Mesenchymal stem cell (in vitro differentiated cells and primary cell): Measurements from ENCODE around the gene KCNH1.

Source experiments
- DNase-seq: peaks from one replicate; pipeline ENCODE4 v3.0.0-alpha.2; 2013
- H2AFZ ChIP-seq: one replicate; pipeline ENCODE4 v1.6.1; 2013; ENCODE audit warnings: low read depth, mild to moderate bottlenecking, control low read depth, inconsistent platforms, low read length, moderate library complexity
- H2AK5ac ChIP-seq: 2 replicates; pipeline ENCODE4 v1.6.1; 2013; ENCODE audit warnings: low read length, moderate library complexity, mild to moderate bottlenecking, inconsistent platforms; ENCODE audit not compliant: severe bottlenecking
- H2BK120ac ChIP-seq: one replicate; pipeline ENCODE4 v1.6.1; 2013; ENCODE audit warnings: low read depth, mild to moderate bottlenecking, inconsistent platforms, low read length, moderate library complexity
- H2BK12ac ChIP-seq, 2 experiments: one replicate each; pipeline ENCODE4 v1.6.1; 2013; ENCODE audit warnings: inconsistent platforms in 2 of 2, low read length in 2 of 2, mild to moderate bottlenecking in 2 of 2, moderate library complexity in 2 of 2, control low read depth in 1 of 2
- H2BK15ac ChIP-seq: one replicate; pipeline ENCODE4 v1.6.1; 2013; ENCODE audit warnings: mild to moderate bottlenecking, low read depth, inconsistent platforms; ENCODE audit not compliant: poor library complexity, severe bottlenecking
- H2BK5ac ChIP-seq: 2 replicates; pipeline ENCODE4 v1.6.1; 2013; ENCODE audit warnings: low read depth, mild to moderate bottlenecking, low read length, control low read depth, inconsistent platforms; ENCODE audit not compliant: poor library complexity, severe bottlenecking
- H3K14ac ChIP-seq, 2 experiments: one replicate each; pipeline ENCODE4 v1.6.1; 2013; ENCODE audit warnings: inconsistent platforms in 2 of 2, low read length in 2 of 2, control low read depth in 1 of 2, mild to moderate bottlenecking in 1 of 2, moderate library complexity in 1 of 2
- H3K18ac ChIP-seq, 2 experiments: one replicate each; pipeline ENCODE4 v1.6.1; 2013; ENCODE audit warnings: inconsistent platforms in 2 of 2, low read length in 2 of 2, control low read depth in 1 of 2, low read depth in 1 of 2, mild to moderate bottlenecking in 1 of 2
- H3K23ac ChIP-seq, 2 experiments: one replicate each; pipeline ENCODE4 v1.6.1; 2013; ENCODE audit warnings: inconsistent platforms in 2 of 2, low read length in 2 of 2, mild to moderate bottlenecking in 2 of 2, moderate library complexity in 2 of 2, control low read depth in 1 of 2
- H3K27ac ChIP-seq: 2 replicates; pipeline ENCODE4 v1.5.1; 2013; ENCODE audit warnings: mild to moderate bottlenecking, moderate library complexity, low read length, control low read depth, inconsistent platforms; ENCODE audit not compliant: poor library complexity, severe bottlenecking
- H3K27me3 ChIP-seq, 2 experiments: 2 replicates each; pipeline versions ENCODE4 v1.6.1 to v1.7.0; 2013; ENCODE audit warnings: low read length in 2 of 2, mild to moderate bottlenecking in 2 of 2, moderate library complexity in 2 of 2, control low read depth in 1 of 2, inconsistent platforms in 1 of 2; ENCODE audit not compliant: control insufficient read depth in 1 of 2, insufficient read depth in 1 of 2
- H3K36me3 ChIP-seq, 2 experiments: 2 replicates each; pipeline versions ENCODE4 v1.6.1 to v1.7.0; 2013; ENCODE audit warnings: low read length in 2 of 2, control low read depth in 1 of 2, inconsistent platforms in 1 of 2, low read depth in 1 of 2, mild to moderate bottlenecking in 1 of 2; ENCODE audit not compliant: insufficient read depth in 2 of 2, control insufficient read depth in 1 of 2
- H3K4ac ChIP-seq, 2 experiments: one replicate each; pipeline ENCODE4 v1.6.1; 2013; ENCODE audit warnings: inconsistent platforms in 2 of 2, low read length in 2 of 2, mild to moderate bottlenecking in 2 of 2, moderate library complexity in 2 of 2, control low read depth in 1 of 2, low read depth in 1 of 2
- H3K4me1 ChIP-seq: 2 replicates; pipeline ENCODE4 v1.6.1; 2013; ENCODE audit warnings: low read depth, low read length, control low read depth; ENCODE audit not compliant: control insufficient read depth, insufficient read depth
- H3K4me2 ChIP-seq: 2 replicates; pipeline ENCODE4 v1.6.1; 2013; ENCODE audit warnings: low read length, mild to moderate bottlenecking, inconsistent platforms; ENCODE audit not compliant: poor library complexity, severe bottlenecking
- H3K4me3 ChIP-seq, 2 experiments: 2 replicates each; pipeline versions ENCODE4 v1.5.1 to v1.7.0; 2013; ENCODE audit warnings: low read length in 2 of 2, mild to moderate bottlenecking in 2 of 2, control low read depth in 1 of 2, low read depth in 1 of 2; ENCODE audit not compliant: insufficient read depth in 1 of 2
- H3K79me1 ChIP-seq: replicated peaks from 2 replicates; pipeline ENCODE4 v1.6.1; 2013; ENCODE audit warnings: mild to moderate bottlenecking, control low read depth, low read length, inconsistent platforms; ENCODE audit not compliant: poor library complexity, severe bottlenecking
- H3K9ac ChIP-seq: 2 replicates; pipeline ENCODE4 v1.7.0; 2013; ENCODE audit warnings: mild to moderate bottlenecking, low read length, moderate library complexity
- H3K9me3 ChIP-seq: 2 replicates; pipeline ENCODE4 v1.7.0; 2013; ENCODE audit warnings: mild to moderate bottlenecking, low read length; ENCODE audit not compliant: control insufficient read depth
- H4K8ac ChIP-seq: one replicate; pipeline ENCODE4 v1.6.1; 2013; ENCODE audit warnings: inconsistent platforms, mild to moderate bottlenecking, low read length, moderate library complexity
- H4K91ac ChIP-seq: one replicate; pipeline ENCODE4 v1.6.1; 2013; ENCODE audit warnings: mild to moderate bottlenecking, low read length, inconsistent platforms
- WGBS: methylation state at CpG from one replicate; pipeline ENCODE4 v1.1.7; 2013; ENCODE audit warnings: mixed read lengths; 5-methylcytosine and 5-hydroxymethylcytosine counted together

KCNH1 gene

DNA sequence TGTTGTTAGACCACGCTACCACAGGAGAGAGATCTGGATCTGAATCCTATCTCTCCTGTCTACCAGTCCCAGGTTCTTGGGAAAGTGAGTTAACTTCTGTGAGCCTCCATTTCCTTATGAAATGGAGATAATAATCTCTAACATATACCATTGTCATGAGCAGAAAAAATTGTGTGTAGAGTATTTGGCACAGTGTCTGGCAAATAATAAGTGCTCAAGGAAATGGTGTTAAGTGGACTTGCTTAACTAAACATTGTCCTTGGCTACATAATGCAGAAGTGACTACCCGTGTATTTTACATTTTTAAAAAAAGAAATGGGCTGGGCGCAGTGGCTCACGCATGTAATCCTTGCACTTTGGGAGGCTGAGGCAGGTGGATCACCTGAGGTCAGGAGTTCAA lies 217.4 kb downstream of the KCNH1 start:
- Histone ChIP-seq H3K4me2 (no peak overlapping the region), H4K8ac (no peak overlapping the region), H3K4me1 (no peaks in the 10 kb centered on the region), H3K79me1 (peaks cover 5% of the 10 kb centered on the region), H2BK120ac (no peak overlapping the region), H3K9ac (no peak overlapping the region), H2BK5ac (no peak overlapping the region), H3K18ac (no peak overlapping the region), H4K91ac (no peak overlapping the region), H2BK12ac (no peak overlapping the region), H3K36me3 (peaks cover 0 to 5% of the 10 kb centered on the region in 2 experiments), H3K23ac (no peak overlapping the region), H2BK15ac (no peak overlapping the region), H2AFZ (no peak overlapping the region), H2AK5ac (no peak overlapping the region), H3K27ac (no peak overlapping the region), H3K4me3 (no peak overlapping the region), H3K14ac (no peak overlapping the region), H3K4ac (no peak overlapping the region), H3K27me3 (no peaks in the 10 kb centered on the region), H3K9me3 (no peaks in the 10 kb centered on the region)
- no peak for DNase-seq
- WGBS: 85% methylated on average over 4 of the region's 4 CpGs

DNA sequence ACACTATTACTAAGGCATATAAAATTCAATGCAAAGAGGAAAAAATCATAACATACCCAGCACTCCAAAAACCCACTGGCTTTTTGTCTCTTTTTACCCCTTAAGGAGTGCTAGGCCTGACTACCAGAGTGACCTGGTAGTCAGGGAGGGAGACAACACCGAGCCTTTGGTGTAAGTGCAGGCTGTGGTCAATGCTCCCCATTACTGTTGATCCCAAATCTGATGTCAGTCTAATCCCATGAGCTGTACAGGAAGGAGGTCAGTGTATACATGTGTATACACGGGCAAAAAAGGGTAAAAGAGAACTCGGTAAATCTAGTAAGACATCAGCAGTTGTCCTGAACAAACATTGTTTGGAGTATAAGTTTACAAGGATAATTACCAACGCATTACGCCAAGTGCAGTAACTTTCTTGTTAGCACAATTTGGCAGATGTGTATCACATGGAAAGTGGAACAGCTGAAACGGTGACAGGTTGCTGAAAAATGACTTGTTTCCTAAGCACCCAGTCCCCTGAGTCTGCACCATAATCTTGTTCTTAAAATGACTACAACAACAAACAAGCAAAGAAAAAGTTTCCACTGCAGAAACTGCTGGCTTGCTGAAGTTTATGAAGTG lies 217.9 kb downstream of the KCNH1 start:
- H2BK15ac ChIP-seq: no peak overlapping the region
- no peak overlapping the region for H3K23ac ChIP-seq
- H3K4me1 ChIP-seq: no peaks in the 10 kb centered on the region
- no peak overlapping the region for H3K4me3 ChIP-seq
- H3K14ac ChIP-seq: no peak overlapping the region
- H3K27ac ChIP-seq: no peak overlapping the region
- no peak overlapping the region for H4K8ac ChIP-seq
- no peak overlapping the region for H2AFZ ChIP-seq
- H3K79me1 ChIP-seq: peaks cover 5% of the 10 kb centered on the region
- H3K4me2 ChIP-seq: no peak overlapping the region
- no peak overlapping the region for H3K4ac ChIP-seq
- H3K27me3 ChIP-seq: no peaks in the 10 kb centered on the region
- no peak overlapping the region for H2BK12ac ChIP-seq
- H3K18ac ChIP-seq: no peak overlapping the region
- H3K9ac ChIP-seq: no peak overlapping the region
- peaks cover 0 to 5% of the 10 kb centered on the region in 2 experiments for H3K36me3 ChIP-seq
- H2AK5ac ChIP-seq: no peak overlapping the region
- H3K9me3 ChIP-seq: no peaks in the 10 kb centered on the region
- no peak overlapping the region for H4K91ac ChIP-seq
- 65% methylated on average over 6 of the region's 6 CpGs for whole genome bisulfite sequencing
- no peak overlapping the region for H2BK120ac ChIP-seq
- peak; percentile 37 for DNase-seq
- no peak overlapping the region for H2BK5ac ChIP-seq

DNA sequence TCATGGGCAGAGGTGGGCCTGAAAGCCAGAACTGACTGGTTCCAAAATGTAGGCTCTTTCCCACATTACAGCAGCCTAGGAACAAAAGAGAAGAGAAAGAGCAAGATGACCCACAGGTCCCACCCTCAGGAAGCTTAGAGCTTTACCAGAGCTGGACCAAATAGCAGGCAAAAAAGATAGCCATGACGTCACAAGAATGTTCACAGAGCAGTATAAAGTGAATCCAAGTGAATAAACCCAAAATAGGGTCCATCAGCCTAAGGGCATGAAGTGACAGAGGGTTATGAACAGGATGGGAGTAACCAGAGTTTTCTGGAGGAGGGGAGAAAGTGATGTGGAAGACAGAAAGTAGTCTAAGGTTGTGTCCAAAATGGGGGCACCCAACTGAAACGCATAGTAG lies 221.2 kb downstream of the KCNH1 start:
- 79% methylated on average over 1 of the region's 2 CpGs for WGBS
- no peaks in the 10 kb centered on the region for H3K4me1 ChIP-seq
- H2BK12ac ChIP-seq: no peak overlapping the region
- no peak for DNase-seq
- H3K9me3 ChIP-seq: no peaks in the 10 kb centered on the region
- H2BK15ac ChIP-seq: no peak overlapping the region
- H3K27me3 ChIP-seq: no peaks in the 10 kb centered on the region
- no peak overlapping the region for H2AK5ac ChIP-seq
- H4K8ac ChIP-seq: no peak overlapping the region
- H3K36me3 ChIP-seq: no peaks in the 10 kb centered on the region
- no peak overlapping the region for H3K14ac ChIP-seq
- peaks cover 2% of the 10 kb centered on the region for H3K79me1 ChIP-seq
- H3K23ac ChIP-seq: no peak overlapping the region
- H2BK120ac ChIP-seq: no peak overlapping the region
- no peak overlapping the region for H3K9ac ChIP-seq
- no peak overlapping the region for H4K91ac ChIP-seq
- no peak overlapping the region for H2AFZ ChIP-seq
- H3K4ac ChIP-seq: no peak overlapping the region
- H3K4me3 ChIP-seq: no peak overlapping the region
- no peak overlapping the region for H2BK5ac ChIP-seq
- H3K4me2 ChIP-seq: no peak overlapping the region
- H3K27ac ChIP-seq: no peak overlapping the region
- H3K18ac ChIP-seq: no peak overlapping the region

DNA sequence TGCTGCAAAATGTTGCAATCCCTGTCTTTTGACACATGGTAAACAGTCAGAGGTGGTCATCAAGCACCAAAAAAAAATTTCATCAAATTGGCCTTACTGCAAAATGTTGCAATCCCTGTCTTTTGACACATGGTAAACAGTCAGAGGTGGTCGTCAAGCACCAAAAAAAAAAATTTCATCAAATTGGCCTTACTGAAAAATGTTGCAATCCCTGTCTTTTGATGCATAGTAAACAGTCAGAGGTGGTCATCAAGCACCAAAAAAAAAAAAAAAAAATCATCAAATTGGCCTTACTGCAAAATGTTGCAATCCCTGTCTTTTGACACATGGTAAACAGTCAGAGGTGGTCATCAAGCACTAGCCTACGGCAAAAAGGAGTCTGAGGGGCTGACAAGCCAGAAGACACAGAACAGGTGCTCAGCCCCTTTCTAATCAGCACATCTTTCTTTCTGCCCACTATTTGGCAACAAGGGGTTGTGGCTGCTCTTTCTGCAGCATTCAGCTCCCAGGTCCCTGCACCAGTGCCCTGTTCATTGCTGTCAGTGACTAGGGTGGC lies 223.8 kb downstream of the KCNH1 start:
- Histone ChIP-seq H3K4ac (no peak overlapping the region), H4K91ac (no peak overlapping the region), H2BK120ac (no peak overlapping the region), H3K9me3 (no peaks in the 10 kb centered on the region), H2BK12ac (no peak overlapping the region), H3K14ac (no peak overlapping the region), H3K36me3 (no peaks in the 10 kb centered on the region), H3K18ac (no peak overlapping the region), H3K23ac (no peak overlapping the region), H3K27me3 (no peaks in the 10 kb centered on the region), H3K4me1 (no peaks in the 10 kb centered on the region), H2AK5ac (no peak overlapping the region), H3K9ac (no peak overlapping the region), H3K79me1 (peaks cover 2% of the 10 kb centered on the region), H3K4me2 (no peak overlapping the region), H4K8ac (no peak overlapping the region), H3K27ac (no peak overlapping the region), H3K4me3 (no peak overlapping the region), H2BK5ac (no peak overlapping the region), H2BK15ac (no peak overlapping the region), H2AFZ (no peak overlapping the region)
- no peak for DNase-seq
- WGBS: 81% methylated on average over 2 of the region's 2 CpGs
